ENCODE data around the gene FN3KRP. TPM values are rescaled to one million over a fixed set of nuclear protein-coding genes. Genes with fewer than 3 reads are reported as not detected.

FN3KRP gene
- total RNA-seq, 4 donors from 2014 or later: 13.1 to 21.2 (median 18.3) TPM

- DNase-seq (ENCODE audit: low spot score in 2 of 2): no peak
- intact Hi-C loops (cut with DNase I; ENCODE audit: low total_unique reads): no loop called here
- WGBS, 2 donors: 38 to 40% methylated on average over 20 of the region's 20 CpGs
- no peak overlapping the region for H3K4me3 ChIP-seq (ENCODE audit: low read depth, poor library complexity, severe bottlenecking)
- TF ChIP-seq CTCF (IDR thresholded peaks at IDR 0.05): no peak
- no peak for TF ChIP-seq POLR2A (IDR thresholded peaks at IDR 0.05)
These were observed 14.1 kb upstream of the FN3KRP start for GRCh38 chr17:82702231-82702927.

GRCh38 chr17:82703036-82703745 lies 13.3 kb upstream of the FN3KRP start:
- intact Hi-C loops (cut with DNase I; ENCODE audit: low total_unique reads): no loop called here
- no peak for TF ChIP-seq CTCF (IDR thresholded peaks at IDR 0.05)
- no peak for TF ChIP-seq POLR2A (IDR thresholded peaks at IDR 0.05)
- 78 to 85% methylated on average over 14 to 21 of the region's 26 CpGs for WGBS, 2 donors

GRCh38 chr17:82703935-82704865 lies 12.3 kb upstream of the FN3KRP start:
- intact Hi-C loops (cut with DNase I; ENCODE audit: low total_unique reads): no loop called here
- no peak for TF ChIP-seq POLR2A (IDR thresholded peaks at IDR 0.05)
- no peak for TF ChIP-seq CTCF (IDR thresholded peaks at IDR 0.05)
- DNase-seq (ENCODE audit: low spot score in 2 of 2): no peak
- no peak overlapping the region for H3K4me3 ChIP-seq (ENCODE audit: low read depth, poor library complexity, severe bottlenecking)
- WGBS, 2 donors: 78 to 83% methylated on average over 38 of the region's 38 CpGs

More at GRCh38 chr17:82703036-82703745, 13.3 kb upstream of the FN3KRP start:
- DNase-seq (ENCODE audit: low spot score in 2 of 2): no peak
- H3K4me3 ChIP-seq (ENCODE audit: low read depth, poor library complexity, severe bottlenecking): no peak overlapping the region

GRCh38 chr17:82704886-82705285 lies 11.6 kb upstream of the FN3KRP start:
- TF ChIP-seq POLR2A (IDR thresholded peaks at IDR 0.05) (no peak), CTCF (IDR thresholded peaks at IDR 0.05) (no peak)
- DNase-seq (ENCODE audit: low spot score in 2 of 2): no peak
- intact Hi-C loops (cut with DNase I; ENCODE audit: low total_unique reads): no loop called here
- no peak overlapping the region for H3K4me3 ChIP-seq (ENCODE audit: low read depth, poor library complexity, severe bottlenecking)
- 80 to 90% methylated on average over 13 of the region's 13 CpGs for WGBS, 2 donors

GRCh38 chr17:82705756-82706155 lies 10.8 kb upstream of the FN3KRP start:
- intact Hi-C loops (cut with DNase I; ENCODE audit: low total_unique reads): no loop called here
- TF ChIP-seq POLR2A (IDR thresholded peaks at IDR 0.05): no peak
- no peak for TF ChIP-seq CTCF (IDR thresholded peaks at IDR 0.05)
- no peak overlapping the region for H3K4me3 ChIP-seq (ENCODE audit: low read depth, poor library complexity, severe bottlenecking)
- DNase-seq (ENCODE audit: low spot score in 2 of 2): no peak
- WGBS, 2 donors: 88 to 95% methylated on average over 11 to 18 of the region's 18 CpGs
